Measurements from ENCODE around the gene CACNB4.
A peak's percentile ranks its signal among the peaks of the same experiment; 100 is the strongest.
"Not testable (repeated sequence)": the region's sequence is repeated elsewhere in the genome, so short reads cannot be mapped to it uniquely, and the experiment has no call there.

The CACNB4 gene

GRCh38 chr2:152024477-152024876 lies 74.4 kb downstream of the CACNB4 start:
- no peak for DNase-seq
- Mint-ChIP-seq H3K4me3 (no peak overlapping the region), H3K4me1 (peaks cover 14% of the 10 kb centered on the region), H3K9me3 (no peaks in the 10 kb centered on the region), H3K27me3 (peaks cover 25% of the 10 kb centered on the region), H3K27ac (no peak overlapping the region)
- no peak for ATAC-seq

- no peak overlapping the region for H3K4me3 Mint-ChIP-seq
- H3K9me3 Mint-ChIP-seq = no peaks in the 10 kb centered on the region
- DNase-seq (no peak), ATAC-seq (no peak)
- no peak overlapping the region for H3K27ac Mint-ChIP-seq
- H3K4me1 Mint-ChIP-seq = peaks cover 14% of the 10 kb centered on the region
- H3K27me3 Mint-ChIP-seq = peaks cover 21% of the 10 kb centered on the region
Measured at GRCh38 chr2:152022090-152022489, 76.8 kb downstream of the CACNB4 start.

GRCh38 chr2:152021001-152021400 lies 77.8 kb downstream of the CACNB4 start:
- H3K9me3 Mint-ChIP-seq, H3K4me3 Mint-ChIP-seq, ATAC-seq, H3K4me1 Mint-ChIP-seq, DNase-seq, H3K27ac Mint-ChIP-seq: not testable (repeated sequence)
- H3K27me3 Mint-ChIP-seq = peaks cover 11% of the 10 kb centered on the region

GRCh38 chr2:152019732-152020131 lies 79.1 kb downstream of the CACNB4 start:
- peaks cover 9% of the 10 kb centered on the region for H3K27me3 Mint-ChIP-seq
- H3K4me1 Mint-ChIP-seq = no peaks in the 10 kb centered on the region
- no peaks in the 10 kb centered on the region for H3K9me3 Mint-ChIP-seq
- H3K27ac Mint-ChIP-seq = no peak overlapping the region
- no peak overlapping the region for H3K4me3 Mint-ChIP-seq
- ATAC-seq (no peak), DNase-seq (no peak)

- Mint-ChIP-seq H3K4me1 (no peaks in the 10 kb centered on the region), H3K27me3 (peaks cover 9% of the 10 kb centered on the region), H3K9me3 (no peaks in the 10 kb centered on the region), H3K4me3 (no peak overlapping the region), H3K27ac (no peak overlapping the region)
- ATAC-seq (no peak), DNase-seq (no peak)
Measured at GRCh38 chr2:152016181-152017120, 82.4 kb downstream of the CACNB4 start.

- Mint-ChIP-seq H3K4me3 (no peak overlapping the region), H3K27ac (no peak overlapping the region), H3K9me3 (no peaks in the 10 kb centered on the region), H3K27me3 (peaks cover 7% of the 10 kb centered on the region), H3K4me1 (no peaks in the 10 kb centered on the region)
- ATAC-seq (no peak), DNase-seq (no peak)
Measured at GRCh38 chr2:152015552-152015951, 83.3 kb downstream of the CACNB4 start.

- Mint-ChIP-seq H3K9me3 (no peaks in the 10 kb centered on the region), H3K27ac (no peak overlapping the region), H3K27me3 (no peaks in the 10 kb centered on the region), H3K4me1 (no peaks in the 10 kb centered on the region), H3K4me3 (no peak overlapping the region)
- no peak for DNase-seq
- no peak for ATAC-seq
Measured at GRCh38 chr2:152012697-152013096, 86.1 kb downstream of the CACNB4 start.

- ATAC-seq (no peak), DNase-seq (no peak)
- no peak overlapping the region for H3K27ac Mint-ChIP-seq
- H3K4me1 Mint-ChIP-seq = no peaks in the 10 kb centered on the region
- H3K27me3 Mint-ChIP-seq = no peaks in the 10 kb centered on the region
- no peak overlapping the region for H3K4me3 Mint-ChIP-seq
- H3K9me3 Mint-ChIP-seq = no peaks in the 10 kb centered on the region
Measured at GRCh38 chr2:152011724-152012123, 87.1 kb downstream of the CACNB4 start.

- no peak overlapping the region for H3K4me3 Mint-ChIP-seq
- no peaks in the 10 kb centered on the region for H3K9me3 Mint-ChIP-seq
- no peaks in the 10 kb centered on the region for H3K27me3 Mint-ChIP-seq
- ATAC-seq (no peak), DNase-seq (no peak)
- H3K4me1 Mint-ChIP-seq = peaks cover 12% of the 10 kb centered on the region
- no peak overlapping the region for H3K27ac Mint-ChIP-seq
Measured at GRCh38 chr2:152005607-152006006, 93.2 kb downstream of the CACNB4 start.

GRCh38 chr2:152003283-152003682 lies 95.6 kb downstream of the CACNB4 start:
- ATAC-seq, H3K27ac Mint-ChIP-seq, H3K4me3 Mint-ChIP-seq, DNase-seq, H3K27me3 Mint-ChIP-seq, H3K9me3 Mint-ChIP-seq: not testable (repeated sequence)
- H3K4me1 Mint-ChIP-seq = peaks cover 12% of the 10 kb centered on the region

- Mint-ChIP-seq H3K4me3 (no peak overlapping the region), H3K27ac (no peak overlapping the region), H3K4me1 (peaks cover 1% of the 10 kb centered on the region), H3K27me3 (no peaks in the 10 kb centered on the region), H3K9me3 (no peaks in the 10 kb centered on the region)
- peak; percentile 20 to 39 for DNase-seq
- peak; percentile 78 for ATAC-seq
Measured at GRCh38 chr2:151999053-151999452, 99.8 kb downstream of the CACNB4 start.

- Mint-ChIP-seq H3K4me1 (no peaks in the 10 kb centered on the region), H3K27ac (no peak overlapping the region), H3K27me3 (no peaks in the 10 kb centered on the region), H3K4me3 (no peak overlapping the region), H3K9me3 (no peaks in the 10 kb centered on the region)
- ATAC-seq = no peak
- DNase-seq = no peak
Measured at GRCh38 chr2:151996243-151997003, 102.4 kb downstream of the CACNB4 start.

GRCh38 chr2:151995161-151995557 lies 103.7 kb downstream of the CACNB4 start:
- no peaks in the 10 kb centered on the region for H3K9me3 Mint-ChIP-seq
- no peak for ATAC-seq
- no peaks in the 10 kb centered on the region for H3K27me3 Mint-ChIP-seq
- no peak overlapping the region for H3K4me3 Mint-ChIP-seq
- no peak for DNase-seq
- H3K4me1 Mint-ChIP-seq = no peaks in the 10 kb centered on the region
- no peak overlapping the region for H3K27ac Mint-ChIP-seq

- H3K27ac Mint-ChIP-seq, H3K27me3 Mint-ChIP-seq, H3K4me1 Mint-ChIP-seq, ATAC-seq, DNase-seq, H3K4me3 Mint-ChIP-seq, H3K9me3 Mint-ChIP-seq: not testable (repeated sequence)
Measured at GRCh38 chr2:151994178-151994577, 104.7 kb downstream of the CACNB4 start.

- Mint-ChIP-seq H3K4me1 (no peaks in the 10 kb centered on the region), H3K4me3 (no peak overlapping the region), H3K27me3 (no peaks in the 10 kb centered on the region), H3K27ac (no peak overlapping the region), H3K9me3 (no peaks in the 10 kb centered on the region)
- no peak for ATAC-seq
- no peak for DNase-seq
Measured at GRCh38 chr2:151991010-151991409, 107.8 kb downstream of the CACNB4 start.

GRCh38 chr2:151989378-151989777 lies 109.5 kb downstream of the CACNB4 start:
- ATAC-seq (no peak), DNase-seq (no peak)
- Mint-ChIP-seq H3K4me1 (no peaks in the 10 kb centered on the region), H3K9me3 (no peaks in the 10 kb centered on the region), H3K27me3 (no peaks in the 10 kb centered on the region), H3K27ac (no peak overlapping the region), H3K4me3 (no peak overlapping the region)

All from stimulated activated naive CD8-positive, alpha-beta T cell treated with anti-CD3 and anti-CD28 coated beads, Interleukin-15, amount 100 ng/mL, for 72 hours (primary cell).